OCI-LY1 (cell line): ENCODE data around the gene VGLL4.

ENCODE experiments used
- EZH2 ChIP-seq: fragments of 200-600 bp; sonication (generic), shearing (Covaris generic); IDR thresholded peaks from 2 replicates; pipeline ENCODE4 v1.8.0; 2017; ENCODE audit warnings: borderline replicate concordance, mixed run types, mild to moderate bottlenecking, antibody characterized with exemption, low read length, moderate library complexity, mixed read lengths
- TF ChIP-seq, protein P1 (sequence below): fragments of 200-600 bp; sonication (generic), shearing (Covaris generic); IDR thresholded peaks from 2 replicates; pipeline ENCODE4 v1.5.1; 2017; ENCODE audit warnings: mild to moderate bottlenecking, antibody characterized with exemption, low read length, moderate library complexity, mixed read lengths

DNA sequence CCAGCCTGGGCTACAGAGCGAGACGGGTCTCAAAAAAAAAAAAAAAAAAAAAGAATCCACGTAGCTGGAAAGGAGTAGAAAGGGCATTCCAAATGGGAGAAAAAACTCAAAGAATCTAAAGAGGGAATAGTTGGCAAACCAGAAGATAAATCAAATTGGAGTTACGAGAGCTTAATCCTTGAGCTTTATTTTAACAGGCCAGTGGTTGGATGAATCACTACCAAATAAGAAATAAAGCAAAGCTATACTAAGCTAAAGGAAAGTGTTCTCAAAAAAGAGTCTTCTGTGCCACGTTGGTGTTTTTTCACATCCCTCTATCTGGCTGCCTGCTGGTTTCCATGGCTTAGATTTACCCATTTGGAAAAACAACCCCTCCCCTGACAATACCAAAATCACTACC is 14.0 kb downstream of the VGLL4 start:
- TF ChIP-seq, protein P1, sequence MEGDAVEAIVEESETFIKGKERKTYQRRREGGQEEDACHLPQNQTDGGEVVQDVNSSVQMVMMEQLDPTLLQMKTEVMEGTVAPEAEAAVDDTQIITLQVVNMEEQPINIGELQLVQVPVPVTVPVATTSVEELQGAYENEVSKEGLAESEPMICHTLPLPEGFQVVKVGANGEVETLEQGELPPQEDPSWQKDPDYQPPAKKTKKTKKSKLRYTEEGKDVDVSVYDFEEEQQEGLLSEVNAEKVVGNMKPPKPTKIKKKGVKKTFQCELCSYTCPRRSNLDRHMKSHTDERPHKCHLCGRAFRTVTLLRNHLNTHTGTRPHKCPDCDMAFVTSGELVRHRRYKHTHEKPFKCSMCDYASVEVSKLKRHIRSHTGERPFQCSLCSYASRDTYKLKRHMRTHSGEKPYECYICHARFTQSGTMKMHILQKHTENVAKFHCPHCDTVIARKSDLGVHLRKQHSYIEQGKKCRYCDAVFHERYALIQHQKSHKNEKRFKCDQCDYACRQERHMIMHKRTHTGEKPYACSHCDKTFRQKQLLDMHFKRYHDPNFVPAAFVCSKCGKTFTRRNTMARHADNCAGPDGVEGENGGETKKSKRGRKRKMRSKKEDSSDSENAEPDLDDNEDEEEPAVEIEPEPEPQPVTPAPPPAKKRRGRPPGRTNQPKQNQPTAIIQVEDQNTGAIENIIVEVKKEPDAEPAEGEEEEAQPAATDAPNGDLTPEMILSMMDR, result no peak
- no peak for TF ChIP-seq EZH2
